ENCODE data around the gene GTF3C2. TPM values are rescaled to one million over a fixed set of nuclear protein-coding genes. Genes with fewer than 3 reads are reported as not detected.
"Not testable (repeated sequence)": the region's sequence is repeated elsewhere in the genome, so short reads cannot be mapped to it uniquely, and the experiment has no call there.

The GTF3C2 gene
- polyA plus RNA-seq, 1 donor = 86.7 TPM

DNA sequence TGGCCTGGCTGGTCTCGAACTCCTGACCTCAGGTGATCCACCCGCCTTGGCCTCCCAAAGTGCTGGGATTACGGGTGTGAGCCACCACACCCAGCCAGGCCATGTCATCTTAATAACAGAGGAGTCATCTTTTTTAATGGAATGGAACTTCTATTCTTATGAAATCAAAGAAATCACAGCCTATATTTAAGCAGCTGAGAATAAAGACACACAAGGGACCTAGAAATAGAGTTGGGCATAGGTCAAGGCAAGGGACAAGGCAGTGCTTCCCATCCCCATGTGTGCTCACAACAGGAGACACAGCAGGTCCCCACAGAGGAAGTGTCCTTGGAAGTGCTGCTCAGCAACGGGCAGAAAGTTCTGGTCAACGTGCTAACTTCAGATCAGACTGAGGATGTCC is 17.0 kb upstream of the GTF3C2 start:
- no peak for DNase-seq

DNA sequence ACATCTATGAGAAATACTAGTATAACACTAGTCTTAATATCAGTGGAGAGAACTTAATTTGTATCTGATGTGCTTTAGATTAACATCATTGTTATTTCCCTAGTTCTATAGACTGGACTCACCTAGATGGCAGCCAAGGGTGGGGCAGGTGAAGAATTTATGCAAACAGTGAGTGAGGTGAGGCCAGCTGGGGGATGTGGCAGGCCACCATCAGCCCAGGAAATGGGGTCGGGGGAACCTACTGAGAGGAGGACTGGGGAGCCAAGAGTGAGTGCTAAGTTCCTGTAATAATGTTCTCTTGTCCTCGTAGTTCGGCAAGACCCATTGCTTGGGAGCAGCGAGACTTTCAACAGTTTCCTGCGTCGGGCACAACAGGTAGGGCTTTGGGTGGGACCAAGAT is 16.4 kb upstream of the GTF3C2 start:
- DNase-seq = no peak

DNA sequence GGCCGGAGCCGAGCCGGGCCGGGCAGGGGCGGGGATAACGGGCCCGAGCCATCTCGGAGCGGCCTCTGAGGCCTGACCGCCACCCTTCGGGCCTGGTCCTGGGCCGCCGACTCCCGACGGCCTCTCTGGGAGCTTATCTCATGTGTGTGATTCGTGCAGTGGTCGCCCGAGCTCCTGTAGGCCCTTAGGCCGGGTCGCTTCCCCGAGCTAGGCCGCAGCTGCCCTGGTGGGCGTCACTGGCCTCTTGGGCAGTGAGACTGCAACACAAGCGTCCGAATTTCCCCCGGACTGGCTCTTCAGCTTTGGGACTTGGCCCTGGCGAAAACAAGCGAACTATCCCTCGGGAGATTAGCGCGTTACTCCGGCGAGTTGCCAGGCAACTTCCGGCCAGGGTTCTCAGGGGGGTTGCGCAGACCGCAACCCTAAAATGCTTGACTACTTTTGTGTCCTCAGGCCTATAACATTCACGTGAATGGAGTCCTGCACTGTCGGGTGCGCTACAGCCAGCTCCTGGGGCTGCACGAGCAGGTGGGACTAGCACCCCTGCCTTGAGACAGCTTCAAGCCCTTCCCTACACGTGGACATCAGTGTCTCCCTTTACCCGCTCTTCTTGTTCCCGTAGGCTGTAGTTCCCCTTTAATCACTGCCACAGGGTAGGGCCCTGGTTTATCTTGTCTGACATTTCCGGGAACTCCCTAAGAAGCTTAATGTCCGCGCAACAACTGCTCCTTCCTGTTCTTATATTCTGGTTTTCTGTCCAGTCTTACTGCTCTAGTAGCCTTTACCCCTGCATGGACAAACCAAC is 14.5 kb upstream of the GTF3C2 start:
- DNase-seq = no peak

DNA sequence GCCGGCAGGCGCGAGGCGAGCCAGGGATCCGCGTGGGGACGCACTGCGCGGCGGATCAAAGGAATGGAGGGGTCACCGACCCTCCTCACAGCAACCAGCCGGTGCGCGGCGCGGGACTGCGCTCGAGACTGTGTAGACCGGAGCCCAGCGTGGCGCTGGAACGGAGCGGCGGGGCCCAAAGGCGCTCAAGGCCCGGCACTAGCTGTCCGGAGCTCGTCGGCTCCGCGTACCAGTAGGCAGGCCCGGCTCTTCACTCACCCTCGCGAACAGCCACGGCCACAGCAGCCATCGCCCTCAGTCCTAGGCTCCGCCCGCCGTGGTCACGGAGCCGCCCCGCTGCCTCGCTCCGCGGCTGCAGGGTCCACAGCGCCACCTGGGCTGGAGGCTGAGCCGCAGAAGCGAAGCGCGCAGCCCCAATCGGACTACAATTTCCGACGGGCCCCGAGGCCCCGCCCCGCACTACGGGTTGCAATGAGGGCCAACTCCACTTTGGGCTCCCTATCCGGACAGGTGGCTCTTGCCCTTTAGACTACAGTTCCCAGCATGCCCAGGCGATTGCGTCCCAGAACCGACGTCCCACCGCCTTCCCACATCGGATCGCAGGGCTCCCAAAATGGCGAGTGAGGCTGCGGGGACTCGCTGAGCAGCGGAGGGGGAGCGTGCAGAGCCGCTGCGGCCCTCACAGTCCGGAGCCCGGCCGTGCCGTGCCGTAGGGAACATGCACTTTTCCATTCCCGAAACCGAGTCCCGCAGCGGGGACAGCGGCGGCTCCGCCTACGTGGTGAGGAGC is 13.7 kb upstream of the GTF3C2 start, which contains the start of the genes EIF2B4 and SNX17:
TSS of gene EIF2B4 (minus strand) at position 313 of the 790 bp plus-strand sequence. CDS start at position 289, 24 bp downstream.
TSS of gene SNX17 (plus strand) at position 591 of the 790 bp plus-strand sequence. CDS start at position 719, 128 bp downstream.
- peak; percentile 99 for DNase-seq

DNA sequence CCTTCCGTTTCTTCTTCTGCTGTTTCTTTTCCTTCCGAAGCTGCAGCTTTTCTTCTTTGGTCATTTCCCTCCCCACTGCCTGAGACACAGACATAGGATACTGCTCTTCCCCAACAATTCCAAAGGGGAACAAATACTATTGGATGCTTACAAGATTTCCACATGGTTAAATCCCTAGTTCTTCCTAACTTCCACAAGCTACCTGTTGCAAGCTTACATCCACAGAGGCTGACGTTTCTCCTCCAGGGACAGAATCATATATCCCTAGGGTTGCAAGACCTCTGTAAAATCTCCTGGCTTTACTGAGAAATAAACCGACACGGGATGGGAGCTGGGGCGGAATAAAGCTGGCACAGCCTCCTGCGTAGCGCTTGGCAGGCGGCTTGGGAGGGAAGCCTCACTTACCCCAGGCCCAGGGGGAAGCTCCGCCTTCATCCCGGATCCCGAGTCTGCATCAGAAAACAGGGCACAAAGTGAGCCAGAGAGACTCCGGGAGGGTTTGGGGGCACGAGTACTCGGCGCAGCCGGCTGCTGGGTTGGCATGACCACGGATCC is 13.0 kb upstream of the GTF3C2 start:
- DNase-seq = no peak

DNA sequence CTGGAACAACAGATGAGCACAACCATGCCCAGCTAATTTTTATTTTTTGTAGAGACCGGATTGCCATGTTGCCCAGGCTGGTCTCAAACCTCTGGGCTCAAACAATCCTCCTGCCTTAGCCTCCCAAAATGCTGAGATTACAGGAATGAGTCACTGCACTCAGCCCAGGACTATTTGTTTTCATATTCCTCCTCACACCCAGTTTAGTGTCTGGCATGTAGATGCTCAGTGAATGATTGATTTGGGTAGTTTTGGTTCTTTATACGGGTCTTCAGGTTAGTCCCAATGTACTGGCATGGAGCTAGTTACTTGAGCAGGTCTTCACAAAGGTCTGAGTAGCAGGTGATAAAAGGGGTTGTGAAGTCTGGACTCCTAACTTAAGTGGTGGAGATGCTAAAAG is 7.4 kb upstream of the GTF3C2 start:
- DNase-seq = no peak

DNA sequence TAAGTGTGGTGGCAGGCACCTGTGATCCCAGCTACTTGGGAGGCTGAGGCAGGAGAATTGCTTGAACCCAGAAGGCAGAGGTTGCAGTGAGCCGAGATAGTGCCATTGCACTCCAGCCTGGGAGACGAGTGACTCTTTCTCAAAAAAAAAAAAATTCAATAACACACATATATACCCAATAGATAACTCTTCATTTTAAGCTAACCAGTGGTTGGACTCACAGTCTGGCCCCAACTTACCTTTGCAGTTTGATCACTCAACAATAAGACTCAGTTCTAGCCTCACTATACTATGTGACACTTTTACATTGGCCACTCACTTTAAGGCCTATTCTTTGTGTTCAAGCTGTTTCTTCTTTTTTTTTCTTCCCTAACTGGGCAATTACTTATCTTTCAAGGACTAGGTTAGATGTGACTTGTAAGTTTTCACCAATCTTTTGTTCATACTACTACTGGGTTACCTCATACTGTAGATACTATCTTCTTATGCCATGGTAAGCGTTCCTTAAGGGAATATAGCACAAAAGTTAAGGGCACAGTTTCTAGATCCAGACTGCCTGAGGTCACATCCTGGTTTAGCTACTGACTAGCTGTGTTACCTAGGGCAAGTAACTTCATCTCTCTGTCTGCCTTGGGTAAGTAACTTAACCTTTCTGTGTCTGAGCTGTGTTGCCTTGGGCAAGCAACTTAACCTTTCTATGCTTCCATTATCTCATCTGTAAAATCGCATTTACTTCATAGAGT is 6.3 kb upstream of the GTF3C2 start:
- DNase-seq = no peak

DNA sequence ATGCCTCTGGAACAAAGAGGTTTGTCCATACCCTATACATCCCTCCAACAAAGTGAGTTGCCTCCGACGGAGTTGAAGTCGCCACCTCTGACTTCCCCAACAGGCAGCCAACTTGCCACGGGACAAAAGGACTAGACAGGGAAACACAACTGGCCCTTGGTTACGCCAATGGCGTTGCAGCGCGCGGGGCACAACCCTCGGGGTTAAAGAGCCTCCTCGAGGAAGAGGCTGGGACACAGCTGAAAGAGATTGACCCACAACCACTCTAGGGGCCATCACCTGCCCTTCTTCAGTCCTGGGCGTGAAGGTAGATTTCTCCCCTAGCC is 545 bp downstream of the GTF3C2 start:
- no peak for DNase-seq

DNA sequence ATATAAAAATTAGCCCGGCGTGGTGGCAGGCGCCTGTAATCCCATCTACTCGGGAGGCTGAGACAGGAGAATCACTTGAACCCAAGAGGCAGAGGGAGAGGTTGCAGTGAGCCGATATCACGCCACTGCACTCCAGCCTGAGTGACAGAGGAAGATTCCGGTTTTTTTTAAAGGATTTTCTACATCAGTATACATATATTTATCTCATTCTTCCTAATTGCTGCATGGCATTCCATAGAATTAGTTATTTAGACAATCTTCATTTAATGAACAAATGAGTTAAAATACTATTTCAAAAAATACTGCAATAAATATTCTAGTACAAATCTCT is 2.0 kb downstream of the GTF3C2 start:
- no peak for DNase-seq

DNA sequence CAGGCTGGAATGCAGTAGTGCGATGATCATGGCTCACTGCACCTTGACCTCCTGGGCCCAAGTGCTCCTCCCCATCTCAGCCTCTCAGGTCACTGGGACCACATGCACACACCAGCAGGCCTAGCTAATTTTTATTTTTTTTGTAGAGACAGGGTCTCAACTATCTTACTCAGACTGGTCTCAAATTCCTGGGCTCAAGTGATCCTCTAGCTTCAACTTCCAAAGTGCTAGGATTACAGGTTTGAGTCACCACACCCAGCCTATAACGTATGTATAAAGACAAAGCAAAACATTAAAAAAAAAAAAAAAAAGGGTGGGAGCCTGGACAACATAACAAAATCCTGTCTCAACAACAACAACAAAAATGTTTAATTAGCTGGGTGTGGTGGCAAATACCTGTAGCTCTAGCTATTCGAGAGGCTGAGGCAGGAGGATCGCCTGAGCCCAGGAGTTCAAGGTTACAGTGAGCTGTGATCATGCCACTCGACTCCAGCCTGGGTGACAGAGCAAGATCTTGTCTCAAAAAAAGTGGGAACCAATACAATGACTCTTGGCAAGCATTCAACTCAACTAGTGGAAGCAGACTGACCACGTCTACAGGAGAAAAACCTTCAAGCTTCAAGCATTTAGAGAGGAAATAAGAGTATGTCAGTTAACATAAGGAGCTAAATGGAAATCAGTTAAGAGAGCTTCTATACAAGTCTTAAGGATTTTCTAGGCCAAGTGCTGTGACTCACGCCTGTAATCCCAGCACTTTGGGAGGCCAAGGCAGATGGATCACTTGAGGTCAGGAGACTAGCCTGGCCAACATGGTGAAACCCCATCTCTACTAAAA is 2.6 kb downstream of the GTF3C2 start:
- no peak for DNase-seq

DNA sequence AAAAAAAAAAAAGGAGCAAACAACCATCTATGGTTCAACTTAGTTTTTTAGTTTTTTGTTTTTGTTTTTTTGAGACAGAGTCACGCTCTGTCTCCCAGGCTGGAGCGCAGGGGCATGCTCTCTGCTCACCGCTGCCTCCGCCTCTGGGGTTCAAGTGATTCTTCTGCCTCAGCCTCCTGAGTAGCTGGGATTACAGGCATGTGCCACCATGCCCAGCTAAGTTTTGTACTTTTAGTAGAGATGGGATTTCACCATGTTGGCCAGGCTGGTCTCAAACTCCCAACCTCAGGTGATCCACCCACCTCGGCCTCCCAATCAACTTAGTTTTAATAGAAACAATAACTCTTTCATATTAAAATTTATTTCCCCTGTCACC is 3.2 kb downstream of the GTF3C2 start:
- not testable (repeated sequence) for DNase-seq

DNA sequence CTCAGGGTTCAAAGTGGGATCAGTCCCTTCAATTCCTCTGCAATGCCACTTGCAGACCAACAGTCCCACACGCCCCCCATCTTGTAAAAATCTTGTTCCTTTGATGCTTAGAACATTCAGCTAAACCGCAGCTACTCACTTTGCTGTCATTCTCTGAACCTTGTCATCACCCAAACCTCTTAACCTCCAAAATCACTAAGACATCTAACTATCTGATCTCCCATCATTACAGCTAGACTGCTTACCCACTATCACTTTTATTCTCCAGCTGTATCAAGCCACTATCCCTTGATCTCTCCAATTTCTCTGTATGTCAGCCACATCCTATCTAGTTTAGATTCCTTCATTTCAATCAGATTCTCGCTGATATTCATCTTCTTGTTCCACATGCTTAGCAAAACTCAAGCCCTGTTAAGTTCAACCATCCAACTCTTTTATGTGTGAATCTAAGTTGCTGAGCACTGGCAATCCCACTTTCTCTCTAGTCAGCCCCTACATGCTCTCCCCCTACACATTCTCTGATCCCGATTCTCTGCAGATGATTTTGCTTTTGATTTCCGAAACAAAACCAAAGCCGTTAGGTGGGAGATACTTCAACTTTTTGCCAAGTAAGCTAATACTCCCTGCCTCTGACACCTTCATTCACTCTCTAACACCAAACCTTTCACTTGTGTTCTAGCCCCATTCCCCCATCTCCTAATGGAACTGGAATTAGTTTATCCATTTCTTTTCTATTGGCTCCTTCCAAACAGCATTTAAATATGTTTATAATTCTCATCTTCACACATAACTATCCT is 4.6 kb downstream of the GTF3C2 start:
- no peak for DNase-seq

DNA sequence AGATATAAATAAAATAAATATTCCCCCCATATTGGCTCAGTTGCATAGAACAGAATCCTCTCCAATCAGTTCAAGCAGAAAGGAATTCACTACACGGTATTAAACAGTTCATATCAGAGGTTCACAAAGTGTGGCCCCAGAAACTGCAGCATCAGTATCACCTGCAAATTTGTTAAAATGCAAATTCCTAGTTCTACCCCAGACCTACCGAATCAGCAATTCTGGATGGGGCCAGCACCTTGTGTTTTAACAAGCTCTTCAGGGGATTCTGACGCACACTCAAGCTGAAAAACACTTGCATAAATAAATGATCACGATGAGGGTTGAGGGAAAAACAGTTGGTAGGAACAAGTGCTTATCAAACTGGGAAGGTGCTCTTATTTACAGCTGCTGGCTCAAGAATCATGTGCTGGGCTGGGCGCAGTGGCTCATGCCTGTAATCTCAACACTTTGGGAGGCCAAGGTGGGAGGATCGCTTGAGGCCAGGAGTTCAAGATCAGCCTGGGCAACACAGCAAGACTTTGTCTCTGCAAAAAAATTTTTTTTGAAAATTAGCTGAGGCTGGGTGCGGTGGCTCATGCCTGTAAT is 6.4 kb downstream of the GTF3C2 start:
- no peak for DNase-seq

DNA sequence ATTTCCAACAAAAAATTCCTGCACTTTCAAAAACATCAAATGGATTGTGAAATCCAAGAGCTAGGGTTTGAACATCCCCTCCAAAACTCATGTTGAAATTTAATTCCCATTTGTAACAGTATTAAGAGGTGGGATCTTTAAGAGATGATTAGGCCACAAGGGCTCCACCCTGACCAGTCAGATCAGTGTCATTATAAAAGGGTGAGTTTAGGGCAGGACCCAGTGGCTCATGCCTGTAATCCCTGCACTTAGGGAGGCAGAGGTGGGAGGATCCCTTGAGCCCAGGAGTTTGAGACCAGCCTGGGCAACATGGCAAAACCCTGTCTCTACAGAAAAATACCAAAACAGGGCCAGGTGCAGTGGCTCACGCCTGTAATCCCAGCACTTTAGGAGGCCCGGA is 8.9 kb downstream of the GTF3C2 start:
- DNase-seq = no peak

DNA sequence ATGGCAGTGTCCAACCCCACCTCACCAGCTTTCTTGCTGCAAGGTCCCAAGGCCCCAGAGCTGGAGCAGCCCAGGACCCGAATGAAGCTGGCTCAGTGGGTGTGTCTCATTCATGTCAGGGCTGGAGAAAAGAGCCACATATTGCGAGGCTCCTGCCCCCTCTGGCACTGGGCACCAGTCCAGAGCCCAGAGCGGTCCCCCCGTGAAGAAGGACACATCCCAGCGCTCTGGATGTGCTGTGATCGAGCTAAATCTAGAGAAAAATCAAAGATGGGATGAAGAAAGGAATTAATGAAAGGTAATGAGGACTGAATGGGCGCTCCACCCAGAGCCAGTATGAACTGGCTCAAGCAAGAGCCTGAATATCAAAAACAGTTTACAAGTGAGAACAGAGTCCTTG is 20.4 kb downstream of the GTF3C2 start:
- DNase-seq = no peak

DNA sequence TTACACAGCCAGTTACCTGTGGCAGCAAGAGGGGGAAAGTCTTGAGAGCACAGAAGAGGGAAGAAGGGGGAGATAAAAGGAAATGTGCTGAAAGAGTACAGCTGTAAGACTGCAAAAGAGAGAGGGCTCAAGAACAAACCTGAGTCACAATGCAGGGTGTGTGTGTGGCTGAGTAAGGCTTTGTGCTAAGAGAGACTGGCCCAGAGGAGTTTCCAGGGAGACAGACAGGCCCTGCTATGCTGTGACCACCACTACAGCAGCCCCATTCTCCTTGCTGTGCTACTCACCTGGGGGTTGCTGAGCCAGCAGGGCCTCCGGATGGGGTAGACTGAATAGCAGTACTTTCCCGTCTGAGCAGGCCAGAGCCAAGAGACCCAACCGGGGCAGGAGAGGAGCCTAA is 21.3 kb downstream of the GTF3C2 start:
- DNase-seq = no peak

DNA sequence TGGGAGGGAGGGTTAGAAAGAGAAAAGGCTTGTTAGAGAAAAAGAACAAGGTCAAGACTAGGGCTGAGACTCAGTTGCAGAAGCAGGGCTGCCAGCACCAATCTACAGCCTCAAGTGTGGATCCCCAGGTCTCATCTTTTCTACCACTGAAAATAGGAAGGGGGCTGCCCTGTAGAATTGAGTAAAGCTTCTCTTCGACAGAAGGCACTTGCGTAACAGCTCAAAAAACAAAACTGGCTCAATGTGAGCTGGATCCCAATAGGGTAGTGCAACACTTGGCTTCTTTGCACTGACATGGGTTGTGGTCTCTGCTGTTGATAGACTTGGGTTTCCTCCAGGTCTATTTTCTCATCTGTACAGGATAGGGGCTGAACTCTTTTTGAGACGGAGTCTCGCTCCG is 31.8 kb downstream of the GTF3C2 start:
- DNase-seq = no peak

DNA sequence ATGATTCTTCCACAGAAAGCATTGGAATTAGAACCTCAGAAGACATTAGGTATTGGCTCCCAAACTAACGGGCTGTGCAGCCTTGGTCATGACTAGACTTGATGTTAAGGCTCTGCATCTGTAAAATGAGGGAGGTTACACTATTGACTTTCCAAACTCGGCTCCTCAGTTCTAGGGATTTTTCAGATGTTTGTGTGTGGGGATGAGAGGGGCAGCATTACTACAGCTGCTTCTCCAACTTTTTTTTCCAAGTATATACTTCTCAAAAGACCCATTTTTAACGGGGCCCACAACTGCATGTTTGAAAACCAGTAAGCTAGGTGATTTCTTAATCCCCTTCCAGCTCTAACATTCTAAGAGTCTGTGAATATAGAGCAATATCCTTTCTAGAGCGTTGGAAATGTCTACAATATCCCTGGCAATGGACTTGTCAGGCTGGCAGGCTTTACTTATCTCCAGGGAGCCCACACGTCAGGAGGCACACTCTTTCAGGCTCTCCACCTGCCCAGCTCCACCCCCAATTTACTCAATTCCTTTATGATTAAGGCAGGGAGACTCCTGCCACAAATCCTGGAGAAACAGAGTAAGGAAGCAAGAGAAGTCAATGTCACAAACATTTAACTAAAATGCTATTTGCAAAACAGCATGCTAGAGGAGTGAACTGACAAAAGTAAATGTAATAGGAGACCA is 32.8 kb downstream of the GTF3C2 start:
- DNase-seq = no peak

DNA sequence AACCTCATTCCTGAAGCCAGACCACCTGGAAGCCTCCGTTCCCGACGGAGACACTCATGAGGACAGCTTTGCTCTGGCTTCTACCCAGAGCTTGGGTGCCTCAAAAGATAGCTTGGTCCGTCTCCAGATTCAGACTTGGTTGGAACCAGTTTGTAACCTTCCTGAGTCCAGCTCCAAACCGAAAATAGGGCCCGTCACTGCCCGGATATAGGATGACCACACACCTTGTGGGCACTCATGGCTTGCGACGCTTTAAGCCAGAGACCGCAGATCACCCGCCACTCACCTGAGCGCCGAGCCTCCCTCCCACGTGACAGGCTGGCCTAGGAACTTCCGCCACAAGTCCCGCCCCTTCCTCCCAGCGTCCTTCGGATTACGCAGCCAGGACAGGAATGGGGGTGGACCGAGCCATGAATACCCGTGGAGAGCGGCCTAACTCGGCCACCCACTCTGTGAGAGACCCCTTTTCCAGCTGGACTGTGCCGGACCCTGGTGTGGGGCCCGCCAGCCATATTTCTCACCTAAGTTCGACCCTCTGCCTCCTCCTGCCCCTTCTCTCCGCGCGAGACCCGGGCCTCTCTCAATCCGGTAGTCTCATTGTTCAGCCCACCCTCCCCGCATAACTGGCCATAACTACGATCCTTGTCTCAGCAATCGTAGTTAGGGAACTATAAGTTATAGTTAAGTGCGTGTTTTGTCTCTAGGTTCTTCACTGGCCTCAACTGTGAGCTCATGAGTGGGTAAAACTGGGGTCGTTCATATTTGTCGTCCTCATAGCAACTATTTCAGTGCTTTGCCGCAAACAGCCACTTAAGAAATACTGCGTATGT is 33.6 kb downstream of the GTF3C2 start, which contains the start of gene MPV17:
TSS of gene MPV17 (minus strand) at position 332 of the 830 bp plus-strand sequence. CDS start 580 bp downstream, outside the sequence.
- DNase-seq = peak; percentile 94
